Neural progenitor cell (in vitro differentiated cells): Measurements from ENCODE around the gene CHST13.

ENCODE experiments used
- EZH2 ChIP-seq: fragments of 200-600 bp; sonication (generic); IDR thresholded peaks from 2 replicates; pipeline ENCODE4 v1.6.1; 2017; ENCODE audit warnings: antibody characterized with exemption, mild to moderate bottlenecking, moderate library complexity
- TF ChIP-seq, protein P1 (sequence below): fragments of 200-600 bp; sonication (generic); IDR thresholded peaks from 2 replicates; pipeline ENCODE4 v1.5.1; 2017; ENCODE audit warnings: antibody characterized with exemption, mild to moderate bottlenecking

DNA sequence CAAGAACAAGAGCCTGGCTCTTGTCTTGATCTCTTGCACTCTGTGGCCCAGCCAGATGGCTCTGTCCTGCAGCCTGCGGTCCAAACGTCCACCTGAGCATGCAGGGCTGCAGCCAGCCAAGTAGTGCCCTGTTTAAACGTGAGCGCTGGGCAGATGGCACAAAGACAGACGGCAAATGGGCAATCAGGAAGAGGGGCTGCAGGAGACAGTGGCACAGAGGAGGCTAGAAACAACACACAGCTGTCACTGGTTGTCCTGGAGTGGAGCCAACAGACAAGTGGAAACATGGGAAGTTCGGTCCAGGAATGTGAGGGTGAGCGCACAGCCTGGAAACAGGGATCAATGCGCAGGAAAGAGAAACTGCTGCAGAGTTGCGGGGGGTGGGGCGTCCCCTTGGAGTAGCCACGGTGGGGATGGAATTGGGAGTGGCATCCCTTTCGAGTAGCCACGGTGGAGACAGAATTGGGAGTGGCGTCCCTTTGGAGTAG lies 37.6 kb upstream of the CHST13 start:
- TF ChIP-seq, protein P1, sequence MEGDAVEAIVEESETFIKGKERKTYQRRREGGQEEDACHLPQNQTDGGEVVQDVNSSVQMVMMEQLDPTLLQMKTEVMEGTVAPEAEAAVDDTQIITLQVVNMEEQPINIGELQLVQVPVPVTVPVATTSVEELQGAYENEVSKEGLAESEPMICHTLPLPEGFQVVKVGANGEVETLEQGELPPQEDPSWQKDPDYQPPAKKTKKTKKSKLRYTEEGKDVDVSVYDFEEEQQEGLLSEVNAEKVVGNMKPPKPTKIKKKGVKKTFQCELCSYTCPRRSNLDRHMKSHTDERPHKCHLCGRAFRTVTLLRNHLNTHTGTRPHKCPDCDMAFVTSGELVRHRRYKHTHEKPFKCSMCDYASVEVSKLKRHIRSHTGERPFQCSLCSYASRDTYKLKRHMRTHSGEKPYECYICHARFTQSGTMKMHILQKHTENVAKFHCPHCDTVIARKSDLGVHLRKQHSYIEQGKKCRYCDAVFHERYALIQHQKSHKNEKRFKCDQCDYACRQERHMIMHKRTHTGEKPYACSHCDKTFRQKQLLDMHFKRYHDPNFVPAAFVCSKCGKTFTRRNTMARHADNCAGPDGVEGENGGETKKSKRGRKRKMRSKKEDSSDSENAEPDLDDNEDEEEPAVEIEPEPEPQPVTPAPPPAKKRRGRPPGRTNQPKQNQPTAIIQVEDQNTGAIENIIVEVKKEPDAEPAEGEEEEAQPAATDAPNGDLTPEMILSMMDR: no peak
- TF ChIP-seq EZH2: no peak
